B cell (primary cell): Measurements from ENCODE around the gene MPL. TPM values are rescaled to one million over a fixed set of nuclear protein-coding genes. Genes with fewer than 3 reads are reported as not detected.
A peak's percentile ranks its signal among the peaks of the same experiment; 100 is the strongest.

ENCODE experiments used
- ATAC-seq: fragments of 200-7000 bp; cut with Tn5 transposase; one replicate; pipeline ENCODE4 v1.10.0; 2021; ENCODE audit warnings: low read depth, mild to moderate bottlenecking, moderate number of reproducible peaks, moderate library complexity
- CTCF ChIA-PET: fragments of 350-600 bp; sonication (Branson Sonifier 250); formaldehyde crosslinking; loops from one replicate; lab custom pipeline; 2021; ENCODE audit warnings: antibody characterized with exemption, inconsistent platforms; lab: Charles Lee
- POLR2A ChIA-PET: fragments of 350-600 bp; sonication (Branson Sonifier 250); formaldehyde crosslinking; loops from one replicate; lab custom pipeline; 2021; ENCODE audit warnings: antibody characterized with exemption; lab: Charles Lee
- DNase-seq: peaks from one replicate; pipeline ENCODE4 v3.0.0; 2013
- H2AFZ ChIP-seq: 2 replicates; pipeline ENCODE4 v1.6.1; 2012; ENCODE audit warnings: mild to moderate bottlenecking, low read depth, low read length; ENCODE audit not compliant: insufficient read depth, poor library complexity, severe bottlenecking
- H3K27ac ChIP-seq, 2 donors: 1 replicate in 1 of 2; 2 replicates in 1 of 2; pipeline ENCODE4 v1.5.1; 2012 to 2013; ENCODE audit warnings: low read length in 2 of 2, mild to moderate bottlenecking in 2 of 2, moderate library complexity in 1 of 2
- H3K27me3 ChIP-seq, 4 experiments: fragments of 200-600 bp in 1 of 4; sonication (generic) in 1 of 4; replicated peaks in 1 of 4; 1 replicate in 2 of 4; 2 replicates in 2 of 4; pipeline versions ENCODE4 v1.6.1 to v1.7.0; 2013 to 2016; ENCODE audit warnings: low read length in 3 of 4, mild to moderate bottlenecking in 2 of 4, mixed read lengths in 1 of 4, moderate library complexity in 1 of 4; ENCODE audit not compliant: insufficient read depth in 4 of 4, control insufficient read depth in 3 of 4; ENCODE audit errors: control extremely low read depth in 1 of 4
- H3K36me3 ChIP-seq, 2 experiments: replicated peaks in 1 of 2; 1 replicate in 1 of 2; 2 replicates in 1 of 2; pipeline versions ENCODE4 v1.6.1 to v1.7.1; 2013; ENCODE audit warnings: low read length in 1 of 2; ENCODE audit not compliant: insufficient read depth in 2 of 2, control insufficient read depth in 1 of 2; ENCODE audit errors: control extremely low read depth in 1 of 2, extremely low read depth in 1 of 2
- H3K4me1 ChIP-seq, 2 donors: fragments of 200-600 bp in 1 of 2; sonication (generic) in 1 of 2; 1 replicate in 1 of 2; 2 replicates in 1 of 2; pipeline versions ENCODE4 v1.5.1 to v1.6.1; 2013 to 2017; ENCODE audit warnings: low read length in 2 of 2; ENCODE audit not compliant: control insufficient read depth in 2 of 2, insufficient read depth in 2 of 2
- H3K4me2 ChIP-seq: replicated peaks from 2 replicates; pipeline ENCODE3; 2012; ENCODE audit warnings: mild to moderate bottlenecking, low read depth, low read length; ENCODE audit not compliant: poor library complexity, severe bottlenecking
- H3K4me3 ChIP-seq, 5 experiments: fragments of 200-600 bp in 1 of 5; sonication (generic) in 1 of 5; 1 replicate in 3 of 5; 2 replicates in 2 of 5; pipeline versions ENCODE4 v1.5.1 to v1.7.0; 2011 to 2016; ENCODE audit warnings: low read length in 4 of 5, mild to moderate bottlenecking in 4 of 5, low read depth in 2 of 5, control low read depth in 1 of 5, moderate library complexity in 1 of 5; ENCODE audit not compliant: insufficient read depth in 1 of 5; ENCODE audit errors: control extremely low read depth in 1 of 5, extremely low read depth in 1 of 5
- H3K79me2 ChIP-seq: fragments of 200-600 bp; sonication (generic); one replicate; pipeline ENCODE4 v1.6.0; 2016; ENCODE audit warnings: low read length; ENCODE audit not compliant: control insufficient read depth, insufficient read depth
- H3K9ac ChIP-seq: fragments of 200-600 bp; sonication (generic); 2 replicates; pipeline ENCODE4 v1.6.1; 2017; ENCODE audit warnings: mild to moderate bottlenecking, low read length, moderate library complexity
- H3K9me3 ChIP-seq, 3 donors: one replicate each; pipeline versions ENCODE4 v1.6.1 to v1.7.1; 2013; ENCODE audit warnings: low read length in 2 of 3; ENCODE audit not compliant: control insufficient read depth in 2 of 3, insufficient read depth in 1 of 3; ENCODE audit errors: control extremely low read depth in 1 of 3
- H4K20me1 ChIP-seq: 2 replicates; pipeline ENCODE4 v1.6.0; 2012; ENCODE audit warnings: mild to moderate bottlenecking, low read length; ENCODE audit not compliant: insufficient read depth, control insufficient read depth, poor library complexity, severe bottlenecking
- H3K27ac Mint-ChIP-seq: one replicate; pipeline ENCODE4 v1.8.0; 2021; ENCODE audit warnings: mixed read lengths
- H3K27me3 Mint-ChIP-seq: one replicate; pipeline ENCODE4 v1.8.0; 2021; ENCODE audit warnings: mixed read lengths
- H3K4me1 Mint-ChIP-seq: one replicate; pipeline ENCODE4 v1.8.0; 2021; ENCODE audit warnings: mixed read lengths
- H3K4me3 Mint-ChIP-seq: one replicate; pipeline ENCODE4 v1.8.0; 2021; ENCODE audit warnings: mixed read lengths
- H3K9me3 Mint-ChIP-seq: one replicate; pipeline ENCODE4 v1.8.0; 2022; ENCODE audit warnings: mixed read lengths; ENCODE audit not compliant: insufficient read depth
- CTCF ChIP-seq: fragments of 200-600 bp; IDR thresholded peaks from one replicate; pipeline ENCODE4 v1.8.0; 2022; ENCODE audit warnings: antibody characterized with exemption, mild to moderate bottlenecking
- EZH2 ChIP-seq: IDR thresholded peaks from 2 replicates; pipeline ENCODE4 v1.6.1; 2012; ENCODE audit warnings: borderline replicate concordance, low read depth, mild to moderate bottlenecking, moderate library complexity, low read length; ENCODE audit not compliant: insufficient read depth, poor library complexity, severe bottlenecking
- WGBS: methylation state at CpG from one replicate; pipeline ENCODE4 v1.1.5; 2013; ENCODE audit warnings: missing lambda C conversion rate; ENCODE audit not compliant: insufficient coverage; 5-methylcytosine and 5-hydroxymethylcytosine counted together
- intact Hi-C: fragments of 100-400 bp; cut with micrococcal nuclease; formaldehyde crosslinking; loops from one replicate; pipeline ENCODE4 v1.10.0; 2022
- polyA plus RNA-seq: library from polyadenylated mRNA; depleted of rRNA; stranded (reverse); fragments of >200 nt; gene quantifications from 2 replicates; pipeline ENCODE4 v1.2.3, GENCODE V29; 2012
- total RNA-seq, 2 donors: library from RNA; stranded (reverse); fragments of 120-200 nt in 1 of 2; gene quantifications; 1 replicate in 1 of 2; 2 replicates in 1 of 2; pipeline versions ENCODE4 v1.2.3 to v1.2.4, GENCODE V29; 2013 to 2022

Gene MPL
- total and polyA plus RNA-seq, 2 donors (not counting 1 experiment from before 2014, with no cell fraction given): not detected

- Histone ChIP-seq H3K4me2 (peak overlapping the region; percentile 100), H2AFZ (peak overlapping the region; percentile 87), H3K27me3 (no peaks in the 10 kb centered on the region), H4K20me1 (peaks cover 32% of the 10 kb centered on the region), H3K9ac (peak overlapping the region; percentile 86), H3K4me1 (peaks cover 18 to 26% of the 10 kb centered on the region in 2 donors), H3K4me3 (peak overlapping the region; percentile 64 to 90 (median 81)), H3K27ac (peak overlapping the region; percentile 56 to 96), H3K36me3 (peaks cover 0 to 30% of the 10 kb centered on the region in 2 experiments), H3K79me2 (peaks cover 52% of the 10 kb centered on the region), H3K9me3 (no peaks in the 10 kb centered on the region)
- CTCF ChIA-PET: interaction anchor here (0.9 to 2.5 kb wide), 9 partner anchors 9 to 294 kb away, joined by 3 to 14 read pairs (median 6); partner anchors contain the start of genes MED8 and SZT2
- Mint-ChIP-seq H3K9me3 (no peaks in the 10 kb centered on the region), H3K4me3 (peak overlapping the region; percentile 93), H3K4me1 (peaks cover 45% of the 10 kb centered on the region), H3K27me3 (no peaks in the 10 kb centered on the region), H3K27ac (peak overlapping the region; percentile 94)
- DNase-seq: peak; percentile 62
- ATAC-seq: peak; percentile 40
- WGBS: 1% methylated on average over 46 of the region's 48 CpGs
- intact Hi-C loops: loop anchor here (5.0 to 10.0 kb wide), 4 partner anchors 285 to 665 kb away; partner anchors contain the start of genes C1orf50, KDM4A, P3H1 and SLC2A1
- no peak for TF ChIP-seq EZH2
- TF ChIP-seq CTCF: no peak
- POLR2A ChIA-PET: interaction anchor here (0.5 to 2.5 kb wide), 9 partner anchors 9 to 600 kb away, joined by 3 to 34 read pairs (median 3); partner anchors contain the start of genes C1orf50, CDC20, KDM4A and MED8
Observed at GRCh38 chr1:43367026-43367903, 29.6 kb downstream of the MPL start.
